Activated CD4-positive, alpha-beta memory T cell treated with anti-CD3 and anti-CD28 coated beads for 36 hours (primary cell): ENCODE measurements around the gene ARID2. TPM values are rescaled to one million over a fixed set of nuclear protein-coding genes. Genes with fewer than 3 reads are reported as not detected.

ENCODE experiments used
- CTCF ChIA-PET: fragments of 350-600 bp; sonication (Branson Sonifier 250); formaldehyde crosslinking; loops from one replicate; lab custom pipeline; 2021; ENCODE audit warnings: antibody characterized with exemption, inconsistent platforms; lab: Charles Lee
- POLR2A ChIA-PET: fragments of 350-600 bp; sonication (Branson Sonifier 250); formaldehyde crosslinking; loops from one replicate; lab custom pipeline; 2021; ENCODE audit warnings: antibody characterized with exemption; lab: Charles Lee
- DNase-seq: peaks from one replicate; pipeline ENCODE4 v3.0.0-alpha.2; 2020
- H3K27ac Mint-ChIP-seq: one replicate; pipeline ENCODE4 v1.8.0; 2021; ENCODE audit warnings: mixed read lengths
- H3K27me3 Mint-ChIP-seq: one replicate; pipeline ENCODE4 v1.8.0; 2021; ENCODE audit warnings: mixed read lengths
- H3K36me3 Mint-ChIP-seq: one replicate; pipeline ENCODE4 v1.8.0; 2021; ENCODE audit warnings: mixed read lengths
- H3K4me1 Mint-ChIP-seq: one replicate; pipeline ENCODE4 v1.8.0; 2021; ENCODE audit warnings: low read depth, mixed read lengths
- H3K4me3 Mint-ChIP-seq: one replicate; pipeline ENCODE4 v1.8.0; 2021; ENCODE audit warnings: mild to moderate bottlenecking, mixed read lengths
- H3K9me3 Mint-ChIP-seq: one replicate; pipeline ENCODE4 v1.8.0; 2021; ENCODE audit warnings: mixed read lengths
- intact Hi-C: fragments of 100-400 bp; cut with micrococcal nuclease; formaldehyde crosslinking; loops from one replicate; pipeline ENCODE4 v1.15.1; 2023
- total RNA-seq, 2 experiments: library from RNA; stranded (reverse); gene quantifications; one replicate each; pipeline ENCODE4 v1.2.3, GENCODE V29; 2021

The ARID2 gene
- total RNA-seq, 2 experiments from 2014 or later, result 25.5 to 28.2 TPM

GRCh38 chr12:45732936-45733335 lies 3.4 kb downstream of the ARID2 start:
- intact Hi-C loops, result no loop called here
- no peak for DNase-seq
- Mint-ChIP-seq H3K4me3 (peak overlapping the region; percentile 33), H3K4me1 (peaks cover 37% of the 10 kb centered on the region), H3K27ac (peak overlapping the region; percentile 68), H3K27me3 (no peaks in the 10 kb centered on the region), H3K9me3 (peaks cover 8% of the 10 kb centered on the region), H3K36me3 (peaks cover 38% of the 10 kb centered on the region)
- ChIA-PET CTCF (interaction anchor here (0.8 to 1.0 kb wide), 2 partner anchors 10 to 13 kb away, joined by 4 to 5 read pairs; no protein-coding TSS in a partner anchor), POLR2A (no interaction called here)

- Mint-ChIP-seq H3K36me3 (peaks cover 34% of the 10 kb centered on the region), H3K9me3 (peaks cover 8% of the 10 kb centered on the region), H3K4me3 (no peak overlapping the region), H3K4me1 (peaks cover 54% of the 10 kb centered on the region), H3K27me3 (no peaks in the 10 kb centered on the region), H3K27ac (no peak overlapping the region)
- DNase-seq, result no peak
- intact Hi-C loops, result no loop called here
- POLR2A ChIA-PET, result no interaction called here
- CTCF ChIA-PET, result no interaction called here
These were observed 8.1 kb downstream of the ARID2 start for GRCh38 chr12:45737638-45738037.

GRCh38 chr12:45742590-45742989 lies 13.1 kb downstream of the ARID2 start:
- Mint-ChIP-seq H3K27ac (no peak overlapping the region), H3K4me3 (no peak overlapping the region), H3K9me3 (no peaks in the 10 kb centered on the region), H3K4me1 (peaks cover 29% of the 10 kb centered on the region), H3K36me3 (peaks cover 12% of the 10 kb centered on the region), H3K27me3 (no peaks in the 10 kb centered on the region)
- DNase-seq, result no peak
- intact Hi-C loops, result no loop called here
- CTCF ChIA-PET, result interaction anchor here (1.0 to 1.9 kb wide), 4 partner anchors 9 to 199 kb away, joined by 3 to 6 read pairs (median 5); partner anchors contain the start of gene ARID2
- POLR2A ChIA-PET, result interaction anchor here (1.2 to 2.1 kb wide), 3 partner anchors 13 to 15 kb away, joined by 3 to 7 read pairs (median 6); partner anchors contain the start of gene ARID2

- no peak overlapping the region for H3K27ac Mint-ChIP-seq
- H3K27me3 Mint-ChIP-seq, result no peaks in the 10 kb centered on the region
- DNase-seq, result no peak
- peaks cover 32% of the 10 kb centered on the region for H3K4me1 Mint-ChIP-seq
- intact Hi-C loops, result no loop called here
- H3K36me3 Mint-ChIP-seq, result peaks cover 11% of the 10 kb centered on the region
- ChIA-PET POLR2A (interaction anchor here (2.1 kb wide), 1 partner anchor 16 kb away, joined by 7 read pairs; no protein-coding TSS in a partner anchor), CTCF (interaction anchor here (0.6 to 5.3 kb wide), 4 partner anchors 10 to 199 kb away, joined by 3 to 44 read pairs (median 5); no protein-coding TSS in a partner anchor)
- no peaks in the 10 kb centered on the region for H3K9me3 Mint-ChIP-seq
- H3K4me3 Mint-ChIP-seq, result no peak overlapping the region
These were observed 13.7 kb downstream of the ARID2 start for GRCh38 chr12:45743247-45743646.

- Mint-ChIP-seq H3K4me1 (peaks cover 40% of the 10 kb centered on the region), H3K27ac (no peak overlapping the region)
- POLR2A ChIA-PET, result interaction anchor here (0.6 kb wide), 2 partner anchors 100 to 263 kb away, joined by 3 to 5 read pairs; no protein-coding TSS in a partner anchor
These were observed 16.4 kb downstream of the ARID2 start for GRCh38 chr12:45745861-45746277.

GRCh38 chr12:45756666-45757065 lies 27.2 kb downstream of the ARID2 start:
- intact Hi-C loops, result no loop called here
- CTCF ChIA-PET, result interaction anchor here (3.7 kb wide), 1 partner anchor 213 kb away, joined by 12 read pairs; no protein-coding TSS in a partner anchor
- H3K9me3 Mint-ChIP-seq, result no peaks in the 10 kb centered on the region
- H3K27me3 Mint-ChIP-seq, result no peaks in the 10 kb centered on the region
- peaks cover 7% of the 10 kb centered on the region for H3K36me3 Mint-ChIP-seq
- POLR2A ChIA-PET, result no interaction called here
- H3K27ac Mint-ChIP-seq, result no peak overlapping the region
- no peak for DNase-seq
- no peak overlapping the region for H3K4me3 Mint-ChIP-seq
- peaks cover 26% of the 10 kb centered on the region for H3K4me1 Mint-ChIP-seq

More at GRCh38 chr12:45745861-45746277, 16.4 kb downstream of the ARID2 start:
- intact Hi-C loops, result loop anchor here (2.0 to 5.0 kb wide), 2 partner anchors 17 to 204 kb away; partner anchors contain the start of gene ARID2
- Mint-ChIP-seq H3K36me3 (peaks cover 19% of the 10 kb centered on the region), H3K9me3 (no peaks in the 10 kb centered on the region), H3K27me3 (no peaks in the 10 kb centered on the region), H3K4me3 (no peak overlapping the region)
- CTCF ChIA-PET, result interaction anchor here (0.6 to 5.3 kb wide), 5 partner anchors 13 to 201 kb away, joined by 3 to 44 read pairs (median 4); no protein-coding TSS in a partner anchor
- DNase-seq, result no peak

- intact Hi-C loops, result no loop called here
- ChIA-PET CTCF (interaction anchor here (3.7 kb wide), 1 partner anchor 213 kb away, joined by 12 read pairs; no protein-coding TSS in a partner anchor), POLR2A (no interaction called here)
- peaks cover 28% of the 10 kb centered on the region for H3K4me1 Mint-ChIP-seq
- H3K4me3 Mint-ChIP-seq, result no peak overlapping the region
- H3K27me3 Mint-ChIP-seq, result no peaks in the 10 kb centered on the region
- peaks cover 7% of the 10 kb centered on the region for H3K36me3 Mint-ChIP-seq
- H3K27ac Mint-ChIP-seq, result no peak overlapping the region
- no peaks in the 10 kb centered on the region for H3K9me3 Mint-ChIP-seq
- no peak for DNase-seq
These were observed 27.7 kb downstream of the ARID2 start for GRCh38 chr12:45757172-45757571.

GRCh38 chr12:45760333-45760732 lies 30.8 kb downstream of the ARID2 start:
- DNase-seq, result no peak
- no peak overlapping the region for H3K4me3 Mint-ChIP-seq
- intact Hi-C loops, result no loop called here
- peaks cover 34% of the 10 kb centered on the region for H3K4me1 Mint-ChIP-seq
- H3K36me3 Mint-ChIP-seq, result no peaks in the 10 kb centered on the region
- CTCF ChIA-PET, result interaction anchor here (0.8 to 1.8 kb wide), 3 partner anchors 10 to 33 kb away, joined by 3 to 5 read pairs (median 5); no protein-coding TSS in a partner anchor
- no peak overlapping the region for H3K27ac Mint-ChIP-seq
- H3K27me3 Mint-ChIP-seq, result no peaks in the 10 kb centered on the region
- no peaks in the 10 kb centered on the region for H3K9me3 Mint-ChIP-seq
- POLR2A ChIA-PET, result no interaction called here

- Mint-ChIP-seq H3K4me1 (peaks cover 35% of the 10 kb centered on the region), H3K4me3 (no peak overlapping the region), H3K9me3 (no peaks in the 10 kb centered on the region), H3K27ac (no peak overlapping the region), H3K27me3 (no peaks in the 10 kb centered on the region), H3K36me3 (peaks cover 4% of the 10 kb centered on the region)
- no peak for DNase-seq
- ChIA-PET POLR2A (no interaction called here), CTCF (interaction anchor here (0.6 to 2.2 kb wide), 7 partner anchors 12 to 1718 kb away, joined by 3 to 14 read pairs (median 3); no protein-coding TSS in a partner anchor)
- intact Hi-C loops, result no loop called here
These were observed 32.9 kb downstream of the ARID2 start for GRCh38 chr12:45762185-45763110.

- intact Hi-C loops, result no loop called here
- POLR2A ChIA-PET, result no interaction called here
- Mint-ChIP-seq H3K27me3 (no peaks in the 10 kb centered on the region), H3K9me3 (peaks cover under 1% of the 10 kb centered on the region), H3K4me1 (peaks cover 35% of the 10 kb centered on the region), H3K4me3 (no peak overlapping the region), H3K36me3 (peaks cover 11% of the 10 kb centered on the region), H3K27ac (no peak overlapping the region)
- CTCF ChIA-PET, result interaction anchor here (0.6 to 2.2 kb wide), 3 partner anchors 11 to 358 kb away, joined by 5 to 14 read pairs (median 5); no protein-coding TSS in a partner anchor
- DNase-seq, result no peak
These were observed 33.9 kb downstream of the ARID2 start for GRCh38 chr12:45763381-45763780.

- Mint-ChIP-seq H3K27ac (no peak overlapping the region), H3K36me3 (peaks cover 25% of the 10 kb centered on the region), H3K4me1 (peaks cover 46% of the 10 kb centered on the region), H3K27me3 (no peaks in the 10 kb centered on the region), H3K4me3 (no peak overlapping the region), H3K9me3 (peaks cover 12% of the 10 kb centered on the region)
- ChIA-PET CTCF (no interaction called here), POLR2A (no interaction called here)
- no peak for DNase-seq
- intact Hi-C loops, result no loop called here
These were observed 38.7 kb downstream of the ARID2 start for GRCh38 chr12:45768194-45768593.

GRCh38 chr12:45773747-45774146 lies 44.2 kb downstream of the ARID2 start:
- CTCF ChIA-PET, result interaction anchor here (1.3 to 4.5 kb wide), 2 partner anchors 11 to 230 kb away, joined by 3 to 14 read pairs; no protein-coding TSS in a partner anchor
- peaks cover 8% of the 10 kb centered on the region for H3K9me3 Mint-ChIP-seq
- peaks cover 35% of the 10 kb centered on the region for H3K4me1 Mint-ChIP-seq
- no peak for DNase-seq
- POLR2A ChIA-PET, result no interaction called here
- H3K27ac Mint-ChIP-seq, result no peak overlapping the region
- intact Hi-C loops, result no loop called here
- peaks cover 10% of the 10 kb centered on the region for H3K36me3 Mint-ChIP-seq
- H3K4me3 Mint-ChIP-seq, result no peak overlapping the region
- no peaks in the 10 kb centered on the region for H3K27me3 Mint-ChIP-seq
